SU-DHL-6 (cell line): Measurements from ENCODE around the gene MAP3K20.
"Not testable (repeated sequence)": the region's sequence is repeated elsewhere in the genome, so short reads cannot be mapped to it uniquely, and the experiment has no call there.

ENCODE experiments used
- H2AFZ ChIP-seq: fragments of 200-600 bp; sonication (generic); 2 replicates; pipeline ENCODE4 v1.6.1; 2014; ENCODE audit warnings: low read depth, mild to moderate bottlenecking, moderate library complexity, mixed read lengths, antibody characterized with exemption, low read length; ENCODE audit not compliant: severe bottlenecking
- H3F3A ChIP-seq: fragments of 200-600 bp; shearing (Covaris generic); 2 replicates; pipeline ENCODE4 v1.6.0; 2016; ENCODE audit warnings: antibody characterized with exemption, mild to moderate bottlenecking; ENCODE audit not compliant: insufficient read depth
- H3K27ac ChIP-seq: fragments of 200-600 bp; sonication (generic); 2 replicates; pipeline ENCODE4 v1.5.1; 2016; ENCODE audit warnings: low read depth, mild to moderate bottlenecking, low read length, moderate library complexity, mixed read lengths
- H3K27me3 ChIP-seq: fragments of 200-600 bp; sonication (generic), shearing (Covaris generic); 2 replicates; pipeline ENCODE4 v1.6.0; 2014; ENCODE audit warnings: mild to moderate bottlenecking, low read length
- H3K36me3 ChIP-seq: fragments of 200-600 bp; sonication (generic); 2 replicates; pipeline ENCODE4 v1.6.1; 2014; ENCODE audit warnings: mild to moderate bottlenecking, low read length, mixed read lengths
- H3K4me2 ChIP-seq: fragments of 300-600, 200-600 bp; shearing (Covaris generic), sonication (generic); 2 replicates; pipeline ENCODE4 v1.6.0; 2014; ENCODE audit warnings: low read length, low read depth, mild to moderate bottlenecking; ENCODE audit not compliant: poor library complexity, severe bottlenecking
- H3K4me3 ChIP-seq: fragments of 200-600 bp; sonication (generic); 2 replicates; pipeline ENCODE4 v1.5.1; 2014; ENCODE audit warnings: antibody characterized with exemption, low read length, mild to moderate bottlenecking, mixed read lengths; ENCODE audit not compliant: insufficient read depth, poor library complexity, severe bottlenecking
- H3K79me2 ChIP-seq: fragments of 200-600 bp; sonication (generic); 2 replicates; pipeline ENCODE4 v1.6.1; 2014; ENCODE audit warnings: mild to moderate bottlenecking, low read length, moderate library complexity; ENCODE audit not compliant: insufficient read depth
- H3K9ac ChIP-seq: fragments of 200-600 bp; sonication (generic); 2 replicates; pipeline ENCODE4 v1.7.0; 2014; ENCODE audit warnings: mild to moderate bottlenecking, low read length
- H3K9me2 ChIP-seq: fragments of 200-600 bp; sonication (generic); replicated peaks from 2 replicates; pipeline ENCODE4 v1.6.1; 2014; ENCODE audit warnings: low read length; ENCODE audit not compliant: insufficient read depth
- H3K9me3 ChIP-seq: fragments of 200-600 bp; sonication (generic); 2 replicates; pipeline ENCODE4 v1.6.1; 2014; ENCODE audit warnings: low read length, mixed read lengths; ENCODE audit not compliant: insufficient read depth
- H4K20me1 ChIP-seq: fragments of 200-600 bp; sonication (generic); 2 replicates; pipeline ENCODE4 v1.6.1; 2014; ENCODE audit warnings: low read depth, mild to moderate bottlenecking, antibody characterized with exemption, low read length, moderate library complexity, mixed read lengths
- EZH2phosphoT487 ChIP-seq: fragments of 200-600 bp; sonication (generic), shearing (Covaris generic); conservative IDR thresholded peaks from 2 replicates; pipeline ENCODE4 v1.6.1; 2018; ENCODE audit warnings: mild to moderate bottlenecking, antibody characterized with exemption, low read length, moderate library complexity, mixed read lengths
- TF ChIP-seq, protein P1 (sequence below): fragments of 200-600 bp; sonication (generic); IDR thresholded peaks from one replicate; pipeline ENCODE4 v1.5.1; 2017; ENCODE audit warnings: antibody characterized with exemption, mild to moderate bottlenecking, low read length, moderate library complexity; ENCODE audit not compliant: insufficient read depth, poor library complexity, severe bottlenecking

MAP3K20 gene

DNA sequence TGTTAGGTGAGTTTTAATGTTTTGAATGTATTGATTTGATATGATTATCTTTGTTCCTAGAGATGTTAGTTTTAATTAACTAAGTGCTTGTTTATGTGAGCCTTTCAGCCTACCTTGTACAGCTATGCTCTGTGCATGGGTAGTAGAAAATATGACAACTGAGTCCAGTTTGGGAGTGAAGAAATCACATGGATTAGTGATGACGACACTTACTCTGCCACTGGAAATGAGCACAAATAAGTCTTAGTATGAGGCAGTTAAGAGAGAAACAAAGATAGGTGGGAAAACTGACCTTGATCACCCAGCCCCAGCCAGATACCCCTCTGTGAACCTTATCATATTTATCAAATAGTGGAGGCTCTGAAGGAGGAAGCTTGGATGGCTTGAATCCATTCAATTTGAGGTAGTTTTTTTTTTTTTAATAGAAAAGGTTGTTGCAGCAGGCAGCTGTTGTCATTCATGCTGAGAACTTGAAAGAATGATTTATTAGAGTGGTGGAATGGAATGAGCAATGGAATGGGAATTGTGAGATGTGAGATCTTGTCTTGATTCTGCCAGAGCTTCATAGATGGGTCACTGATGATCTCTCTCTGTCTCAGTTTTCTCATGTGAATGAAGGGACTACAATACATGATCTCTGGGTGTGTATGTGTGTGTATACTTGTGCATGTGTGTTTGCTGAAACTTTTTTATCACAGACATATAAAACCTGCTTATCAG lies 96.4 kb downstream of the MAP3K20 start:
- Histone ChIP-seq H3K79me2 (no peaks in the 10 kb centered on the region), H3K4me2 (no peak overlapping the region), H3K36me3 (no peaks in the 10 kb centered on the region), H3F3A (no peaks in the 10 kb centered on the region), H3K4me3 (no peak overlapping the region), H2AFZ (no peak overlapping the region), H3K9me3 (no peaks in the 10 kb centered on the region), H3K9me2 (no peaks in the 10 kb centered on the region), H3K9ac (no peak overlapping the region), H4K20me1 (no peaks in the 10 kb centered on the region), H3K27ac (no peak overlapping the region), H3K27me3 (no peaks in the 10 kb centered on the region)
- TF ChIP-seq, protein P1, sequence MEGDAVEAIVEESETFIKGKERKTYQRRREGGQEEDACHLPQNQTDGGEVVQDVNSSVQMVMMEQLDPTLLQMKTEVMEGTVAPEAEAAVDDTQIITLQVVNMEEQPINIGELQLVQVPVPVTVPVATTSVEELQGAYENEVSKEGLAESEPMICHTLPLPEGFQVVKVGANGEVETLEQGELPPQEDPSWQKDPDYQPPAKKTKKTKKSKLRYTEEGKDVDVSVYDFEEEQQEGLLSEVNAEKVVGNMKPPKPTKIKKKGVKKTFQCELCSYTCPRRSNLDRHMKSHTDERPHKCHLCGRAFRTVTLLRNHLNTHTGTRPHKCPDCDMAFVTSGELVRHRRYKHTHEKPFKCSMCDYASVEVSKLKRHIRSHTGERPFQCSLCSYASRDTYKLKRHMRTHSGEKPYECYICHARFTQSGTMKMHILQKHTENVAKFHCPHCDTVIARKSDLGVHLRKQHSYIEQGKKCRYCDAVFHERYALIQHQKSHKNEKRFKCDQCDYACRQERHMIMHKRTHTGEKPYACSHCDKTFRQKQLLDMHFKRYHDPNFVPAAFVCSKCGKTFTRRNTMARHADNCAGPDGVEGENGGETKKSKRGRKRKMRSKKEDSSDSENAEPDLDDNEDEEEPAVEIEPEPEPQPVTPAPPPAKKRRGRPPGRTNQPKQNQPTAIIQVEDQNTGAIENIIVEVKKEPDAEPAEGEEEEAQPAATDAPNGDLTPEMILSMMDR: no peak
- no peak for TF ChIP-seq EZH2phosphoT487

DNA sequence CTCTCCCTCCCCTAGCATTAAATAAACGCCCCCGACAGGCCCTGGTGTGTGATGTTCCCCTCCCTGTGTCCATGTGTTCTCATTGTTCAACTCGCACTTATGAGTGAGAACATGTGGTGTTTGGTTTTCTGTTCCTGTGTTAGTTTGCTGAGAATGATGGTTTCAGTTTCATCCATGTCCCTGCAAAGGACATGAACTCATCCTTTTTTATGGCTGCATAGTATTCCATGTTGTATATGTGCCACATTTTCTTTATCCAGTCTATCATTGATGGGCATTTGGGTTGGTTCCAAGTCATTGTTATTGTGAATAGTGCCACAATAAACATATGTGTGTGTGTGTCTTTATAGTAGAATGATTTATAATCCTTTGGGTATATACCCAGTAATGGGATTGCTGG lies 98.7 kb downstream of the MAP3K20 start:
- not testable (repeated sequence) for H2AFZ ChIP-seq, H3K9me2 ChIP-seq, H3K27me3 ChIP-seq, H3K9me3 ChIP-seq, H4K20me1 ChIP-seq, H3F3A ChIP-seq, H3K79me2 ChIP-seq, H3K4me3 ChIP-seq, H3K36me3 ChIP-seq, H3K9ac ChIP-seq, H3K27ac ChIP-seq, H3K4me2 ChIP-seq

DNA sequence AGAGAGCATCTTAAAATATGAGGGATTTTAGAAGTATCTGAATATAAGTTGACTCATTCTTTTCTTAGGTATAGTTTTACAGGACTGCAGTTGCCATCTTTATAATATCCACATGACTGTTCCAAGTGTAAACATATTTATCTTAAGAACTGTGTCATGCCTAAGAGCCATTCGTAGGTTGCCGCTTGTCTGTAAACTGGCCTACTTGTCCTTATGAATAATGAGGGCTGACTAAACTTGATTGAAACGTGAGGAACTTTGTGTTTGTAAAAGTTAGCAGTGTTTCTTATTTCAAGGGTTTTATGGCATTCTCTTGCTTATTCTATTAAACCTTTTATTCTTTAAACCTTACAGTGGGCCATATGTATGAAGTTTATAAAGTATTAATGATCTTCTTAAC lies 99.6 kb downstream of the MAP3K20 start:
- TF ChIP-seq, protein P1: no peak
- TF ChIP-seq EZH2phosphoT487: no peak
- H2AFZ ChIP-seq: no peak overlapping the region
- no peaks in the 10 kb centered on the region for H3K9me3 ChIP-seq
- H3K27ac ChIP-seq: no peak overlapping the region
- no peaks in the 10 kb centered on the region for H3K9me2 ChIP-seq
- H3K4me3 ChIP-seq: no peak overlapping the region
- no peak overlapping the region for H3K4me2 ChIP-seq
- no peaks in the 10 kb centered on the region for H3K27me3 ChIP-seq
- no peaks in the 10 kb centered on the region for H4K20me1 ChIP-seq
- no peak overlapping the region for H3K9ac ChIP-seq
- no peaks in the 10 kb centered on the region for H3K36me3 ChIP-seq
- H3F3A ChIP-seq: no peaks in the 10 kb centered on the region
- H3K79me2 ChIP-seq: no peaks in the 10 kb centered on the region

DNA sequence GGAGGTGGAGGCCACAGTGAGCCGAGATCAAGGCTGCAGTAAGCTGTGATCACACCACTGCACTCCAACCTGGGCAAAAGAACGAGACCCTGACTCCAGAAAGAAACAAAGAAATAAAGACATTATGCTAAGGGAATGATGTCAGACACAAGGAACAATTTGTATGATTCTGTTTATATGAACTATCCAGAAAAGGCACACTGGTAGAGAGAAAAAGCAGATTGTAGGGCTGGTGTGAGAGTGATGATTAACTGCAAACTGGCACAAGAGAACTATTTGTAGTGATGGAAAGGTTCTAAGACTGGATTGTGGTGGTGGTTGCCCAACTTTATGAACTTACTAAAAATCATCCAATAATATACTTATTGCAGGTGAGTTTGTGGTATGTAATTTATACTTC lies 106.3 kb downstream of the MAP3K20 start:
- no peak overlapping the region for H3K4me2 ChIP-seq
- H3K27ac ChIP-seq: no peak overlapping the region
- no peaks in the 10 kb centered on the region for H3F3A ChIP-seq
- no peak overlapping the region for H3K9ac ChIP-seq
- no peaks in the 10 kb centered on the region for H3K9me2 ChIP-seq
- no peaks in the 10 kb centered on the region for H3K79me2 ChIP-seq
- H3K9me3 ChIP-seq: no peaks in the 10 kb centered on the region
- no peaks in the 10 kb centered on the region for H3K27me3 ChIP-seq
- no peak for TF ChIP-seq EZH2phosphoT487
- no peaks in the 10 kb centered on the region; the same call in 1 of the 2 replicates for H4K20me1 ChIP-seq
- no peaks in the 10 kb centered on the region for H3K36me3 ChIP-seq
- no peak overlapping the region for H2AFZ ChIP-seq
- no peak overlapping the region for H3K4me3 ChIP-seq
